ENCODE data around the gene AGPAT4. TPM values are rescaled to one million over a fixed set of nuclear protein-coding genes. Genes with fewer than 3 reads are reported as not detected.
A peak's percentile ranks its signal among the peaks of the same experiment; 100 is the strongest.
"Not testable (repeated sequence)": the region's sequence is repeated elsewhere in the genome, so short reads cannot be mapped to it uniquely, and the experiment has no call there.

Gene AGPAT4, protein sequence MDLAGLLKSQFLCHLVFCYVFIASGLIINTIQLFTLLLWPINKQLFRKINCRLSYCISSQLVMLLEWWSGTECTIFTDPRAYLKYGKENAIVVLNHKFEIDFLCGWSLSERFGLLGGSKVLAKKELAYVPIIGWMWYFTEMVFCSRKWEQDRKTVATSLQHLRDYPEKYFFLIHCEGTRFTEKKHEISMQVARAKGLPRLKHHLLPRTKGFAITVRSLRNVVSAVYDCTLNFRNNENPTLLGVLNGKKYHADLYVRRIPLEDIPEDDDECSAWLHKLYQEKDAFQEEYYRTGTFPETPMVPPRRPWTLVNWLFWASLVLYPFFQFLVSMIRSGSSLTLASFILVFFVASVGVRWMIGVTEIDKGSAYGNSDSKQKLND
- total RNA-seq (2014; rRNA removed; shearing (Covaris generic)) = 3.0 and 3.4 TPM in 2 replicates
- polyA plus RNA-seq (2016; fragmentation: Nextera tagmentation; extraction: Ambion mirVana) = 3.9 and 4.8 TPM in 2 replicates

DNA sequence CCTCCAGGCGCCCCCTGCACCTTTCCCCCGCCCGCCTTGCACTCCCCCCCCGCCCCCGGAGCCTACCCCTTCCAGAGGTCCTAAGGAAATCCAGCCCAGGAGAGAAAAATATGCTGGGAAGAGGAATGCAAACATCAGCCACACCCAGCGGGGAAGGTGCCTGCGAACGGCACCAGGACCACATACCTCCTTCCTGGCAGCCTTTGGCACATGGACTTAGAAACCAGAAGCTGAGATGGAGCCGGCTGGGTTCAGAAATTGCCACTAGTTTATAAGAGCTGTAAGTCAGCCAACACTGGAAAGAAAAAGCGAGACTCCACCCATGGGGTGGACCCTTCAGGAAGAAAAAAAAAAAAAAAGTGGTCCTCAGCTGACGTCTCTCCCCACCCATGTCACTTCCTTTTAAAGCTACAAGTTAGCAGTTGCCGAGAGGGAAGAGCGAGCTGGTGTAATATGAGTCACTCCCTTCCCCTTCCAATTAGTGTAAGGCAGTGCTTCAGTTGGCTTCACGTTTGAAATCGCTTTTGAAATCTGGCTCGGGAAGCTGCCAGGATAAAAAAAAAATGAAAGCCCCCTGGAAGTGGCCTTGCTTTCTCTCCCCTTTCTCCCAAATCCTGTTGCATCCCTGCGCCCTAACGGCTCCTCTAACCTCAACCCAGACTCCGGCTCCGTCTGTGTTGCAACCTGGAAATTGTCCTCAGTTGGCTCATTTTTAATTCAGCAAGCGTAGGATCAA is at the start of gene AGPAT4:
TSS of gene AGPAT4 (minus strand) at position 310 of the 736 bp plus-strand sequence. CDS start 41,848 bp downstream, outside the sequence.
- Histone ChIP-seq H3K79me2 (ENCODE audit: insufficient read depth) (peaks cover 45% of the 10 kb centered on the region), H3K27me3 (replicated peaks; ENCODE audit: insufficient read depth) (no peaks in the 10 kb centered on the region), H3K4me3 (peak within 1 kb of the TSS; percentile 90), H4K20me1 (ENCODE audit: insufficient read depth) (no peaks in the 10 kb centered on the region), H3K9me2 (ENCODE audit: insufficient read depth) (no peaks in the 10 kb centered on the region), H3K4me2 (ENCODE audit: unreplicated experiment) (peak within 1 kb of the TSS; percentile 99), H3K27ac (peak within 1 kb of the TSS; percentile 89), H3F3A (ENCODE audit: insufficient read depth) (no peaks in the 10 kb centered on the region; the same call in 1 of the 2 replicates), H3K9ac (peak within 1 kb of the TSS; percentile 95), H3K4me1 (ENCODE audit: insufficient read depth) (peaks cover 18% of the 10 kb centered on the region), H2AFZ (peak within 1 kb of the TSS; percentile 99), H3K9me3 (ENCODE audit: low read depth) (no peaks in the 10 kb centered on the region), H3K36me3 (ENCODE audit: low read depth) (no peaks in the 10 kb centered on the region)
- 1% methylated on average over 18 to 21 of the region's 21 CpGs for WGBS, 2 experiments (ENCODE audit: low coverage in 1 of 2, low lambda C conversion rate in 2 of 2, missing lambda C conversion rate in 2 of 2)
- in situ Hi-C loops (cut with MboI) = no loop called here
- peak; percentile 98 for DNase-seq
- TF ChIP-seq EZH2phosphoT487 (IDR thresholded peaks at IDR 0.05; ENCODE audit: insufficient read depth, low read depth) (no peak), EZH2 (IDR thresholded peaks at IDR 0.05; ENCODE audit: insufficient read depth, poor library complexity, severe bottlenecking) (no peak)

GRCh38 chr6:161319231-161319630 is 45.4 kb upstream of the AGPAT4 start:
- Histone ChIP-seq H3K9me2 (ENCODE audit: insufficient read depth) (no peaks in the 10 kb centered on the region), H3K9me3 (ENCODE audit: low read depth) (no peaks in the 10 kb centered on the region), H3K4me2 (ENCODE audit: unreplicated experiment) (no peak overlapping the region), H3K4me1 (ENCODE audit: insufficient read depth) (no peaks in the 10 kb centered on the region), H3K4me3 (no peak overlapping the region), H3K9ac (no peak overlapping the region), H3K79me2 (ENCODE audit: insufficient read depth) (no peaks in the 10 kb centered on the region), H3K27ac (no peak overlapping the region), H4K20me1 (ENCODE audit: insufficient read depth) (no peaks in the 10 kb centered on the region), H3K27me3 (replicated peaks; ENCODE audit: insufficient read depth) (no peaks in the 10 kb centered on the region), H2AFZ (no peak overlapping the region), H3F3A (ENCODE audit: insufficient read depth) (no peaks in the 10 kb centered on the region), H3K36me3 (ENCODE audit: low read depth) (no peaks in the 10 kb centered on the region)
- no peak for DNase-seq
- in situ Hi-C loops (cut with MboI) = no loop called here
- TF ChIP-seq EZH2 (IDR thresholded peaks at IDR 0.05; ENCODE audit: insufficient read depth, poor library complexity, severe bottlenecking) = no peak
- no peak for TF ChIP-seq EZH2phosphoT487 (IDR thresholded peaks at IDR 0.05; ENCODE audit: insufficient read depth, low read depth)
- 5 to 7% methylated on average over 2 of the region's 2 CpGs for WGBS, 2 experiments (ENCODE audit: low coverage in 1 of 2, low lambda C conversion rate in 2 of 2, missing lambda C conversion rate in 2 of 2)

DNA sequence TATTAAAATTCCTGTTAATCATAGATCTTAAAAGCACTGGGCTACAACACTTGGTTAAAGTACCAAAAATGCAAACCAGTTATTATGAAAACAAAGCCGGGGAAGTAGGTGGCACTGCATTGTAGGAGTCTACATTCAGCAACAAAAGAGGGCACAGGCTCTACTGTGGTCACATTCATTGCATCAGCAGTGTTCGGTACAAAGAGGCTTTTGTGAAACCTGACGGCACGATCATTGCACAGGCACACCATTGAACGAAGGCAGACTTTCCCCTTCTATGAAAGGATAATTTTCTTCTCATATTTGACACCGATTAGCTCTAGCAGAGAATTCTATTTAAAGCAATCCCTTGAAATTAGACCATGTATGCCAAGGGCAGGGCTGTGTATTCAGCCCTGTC is 44.6 kb upstream of the AGPAT4 start:
- no peak overlapping the region for H3K4me2 ChIP-seq (ENCODE audit: unreplicated experiment)
- H3K79me2 ChIP-seq (ENCODE audit: insufficient read depth) = no peaks in the 10 kb centered on the region
- no peak for DNase-seq
- no peak overlapping the region for H3K27ac ChIP-seq
- peaks cover 2% of the 10 kb centered on the region; the same call in 1 of the 2 replicates for H3K27me3 ChIP-seq (replicated peaks; ENCODE audit: insufficient read depth)
- H3K4me3 ChIP-seq = no peak overlapping the region
- no peaks in the 10 kb centered on the region for H3F3A ChIP-seq (ENCODE audit: insufficient read depth)
- no peak overlapping the region for H2AFZ ChIP-seq
- no peaks in the 10 kb centered on the region for H3K4me1 ChIP-seq (ENCODE audit: insufficient read depth)
- H3K9me3 ChIP-seq (ENCODE audit: low read depth) = no peaks in the 10 kb centered on the region
- in situ Hi-C loops (cut with MboI) = no loop called here
- no peak for TF ChIP-seq EZH2 (IDR thresholded peaks at IDR 0.05; ENCODE audit: insufficient read depth, poor library complexity, severe bottlenecking)
- no peak for TF ChIP-seq EZH2phosphoT487 (IDR thresholded peaks at IDR 0.05; ENCODE audit: insufficient read depth, low read depth)
- no peaks in the 10 kb centered on the region for H3K9me2 ChIP-seq (ENCODE audit: insufficient read depth)
- 55 to 59% methylated on average over 6 of the region's 6 CpGs for WGBS, 2 experiments (ENCODE audit: low coverage in 1 of 2, low lambda C conversion rate in 2 of 2, missing lambda C conversion rate in 2 of 2)
- H3K36me3 ChIP-seq (ENCODE audit: low read depth) = no peaks in the 10 kb centered on the region
- no peak overlapping the region for H3K9ac ChIP-seq
- no peaks in the 10 kb centered on the region for H4K20me1 ChIP-seq (ENCODE audit: insufficient read depth)

DNA sequence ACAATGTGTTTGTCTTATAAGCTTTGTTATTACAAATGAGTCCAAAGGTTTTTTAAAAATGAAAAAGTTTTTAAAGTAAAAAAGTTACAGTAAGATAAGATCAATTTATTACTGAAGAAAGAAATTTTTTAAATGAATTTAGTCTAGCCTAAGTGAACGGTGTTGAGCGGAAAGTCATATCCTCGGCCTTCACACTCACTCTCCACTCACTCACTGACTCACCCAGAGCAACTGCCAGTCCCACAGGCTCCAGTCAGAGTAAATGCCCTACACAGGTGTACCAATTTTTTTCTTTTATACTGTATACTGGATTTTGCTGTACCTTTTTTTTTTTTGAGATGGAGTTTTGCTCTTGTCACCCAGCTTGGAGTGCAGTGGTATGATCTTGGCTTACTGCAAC is 42.7 kb upstream of the AGPAT4 start:
- DNase-seq = no peak
- Histone ChIP-seq H3K27ac (no peak overlapping the region), H2AFZ (no peak overlapping the region), H3K9me3 (ENCODE audit: low read depth) (no peaks in the 10 kb centered on the region), H3K9me2 (ENCODE audit: insufficient read depth) (no peaks in the 10 kb centered on the region), H3K4me3 (no peak overlapping the region), H4K20me1 (ENCODE audit: insufficient read depth) (no peaks in the 10 kb centered on the region), H3K4me1 (ENCODE audit: insufficient read depth) (no peaks in the 10 kb centered on the region), H3K27me3 (replicated peaks; ENCODE audit: insufficient read depth) (peaks cover 8% of the 10 kb centered on the region; the same call in 1 of the 2 replicates), H3K4me2 (ENCODE audit: unreplicated experiment) (no peak overlapping the region), H3K9ac (no peak overlapping the region), H3K79me2 (ENCODE audit: insufficient read depth) (no peaks in the 10 kb centered on the region), H3F3A (ENCODE audit: insufficient read depth) (no peaks in the 10 kb centered on the region), H3K36me3 (ENCODE audit: low read depth) (no peaks in the 10 kb centered on the region)
- 73 to 82% methylated on average over 3 of the region's 3 CpGs for WGBS, 2 experiments (ENCODE audit: low coverage in 1 of 2, low lambda C conversion rate in 2 of 2, missing lambda C conversion rate in 2 of 2)
- TF ChIP-seq EZH2 (IDR thresholded peaks at IDR 0.05; ENCODE audit: insufficient read depth, poor library complexity, severe bottlenecking) (no peak), EZH2phosphoT487 (IDR thresholded peaks at IDR 0.05; ENCODE audit: insufficient read depth, low read depth) (no peak)
- in situ Hi-C loops (cut with MboI) = no loop called here

DNA sequence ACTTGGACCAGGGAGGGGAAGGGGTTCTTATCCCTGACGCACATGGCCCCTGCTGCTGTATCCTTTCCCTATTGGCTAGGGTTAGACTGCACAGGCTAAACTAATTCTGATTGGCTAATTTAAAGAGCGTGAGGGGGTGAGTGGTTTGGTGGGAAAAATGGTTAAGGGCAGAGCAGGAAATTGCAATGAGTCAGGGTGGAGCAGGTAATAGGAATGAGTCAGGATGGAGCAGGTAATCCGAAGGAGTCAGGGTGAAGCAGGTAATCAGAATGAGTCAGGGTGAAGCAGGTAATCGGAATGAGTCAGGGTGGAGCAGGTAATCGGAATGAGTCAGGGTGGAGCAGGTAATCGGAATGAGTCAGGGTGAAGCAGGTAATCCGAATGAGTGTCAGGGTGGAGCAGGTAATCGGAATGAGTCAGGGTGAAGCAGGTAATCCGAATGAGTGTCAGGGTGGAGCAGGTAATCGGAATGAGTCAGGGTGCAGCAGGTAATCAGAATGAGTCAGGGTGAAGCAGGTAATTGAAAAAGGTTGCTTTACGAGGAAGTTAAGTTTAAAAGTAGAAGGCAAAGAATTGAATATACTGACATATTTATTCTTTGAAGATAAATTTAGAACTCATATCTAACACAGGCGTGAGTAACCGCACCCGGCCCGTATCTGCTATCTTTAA is 41.5 kb upstream of the AGPAT4 start:
- H3K9me2 ChIP-seq (ENCODE audit: insufficient read depth); H3K27ac ChIP-seq; H4K20me1 ChIP-seq (ENCODE audit: insufficient read depth); DNase-seq; H3K9ac ChIP-seq; H3K9me3 ChIP-seq (ENCODE audit: low read depth); H3K79me2 ChIP-seq (ENCODE audit: insufficient read depth); H3K4me3 ChIP-seq; H2AFZ ChIP-seq; H3K4me2 ChIP-seq (ENCODE audit: unreplicated experiment); H3F3A ChIP-seq (ENCODE audit: insufficient read depth); H3K27me3 ChIP-seq (replicated peaks; ENCODE audit: insufficient read depth); H3K36me3 ChIP-seq (ENCODE audit: low read depth); in situ Hi-C loops (cut with MboI); H3K4me1 ChIP-seq (ENCODE audit: insufficient read depth): not testable (repeated sequence)
- WGBS, 2 experiments (ENCODE audit: low coverage in 1 of 2, low lambda C conversion rate in 2 of 2, missing lambda C conversion rate in 2 of 2) = 87 to 88% methylated on average over 11 to 15 of the region's 15 CpGs

GRCh38 chr6:161314541-161315245 is 40.8 kb upstream of the AGPAT4 start:
- H3K4me1 ChIP-seq (ENCODE audit: insufficient read depth); H3K79me2 ChIP-seq (ENCODE audit: insufficient read depth); H3K27me3 ChIP-seq (replicated peaks; ENCODE audit: insufficient read depth); H3K36me3 ChIP-seq (ENCODE audit: low read depth); H3K9me2 ChIP-seq (ENCODE audit: insufficient read depth); H3K9me3 ChIP-seq (ENCODE audit: low read depth); H3K4me3 ChIP-seq; H3K4me2 ChIP-seq (ENCODE audit: unreplicated experiment); H3K27ac ChIP-seq; H3K9ac ChIP-seq; H2AFZ ChIP-seq; H3F3A ChIP-seq (ENCODE audit: insufficient read depth); H4K20me1 ChIP-seq (ENCODE audit: insufficient read depth); in situ Hi-C loops (cut with MboI); DNase-seq: not testable (repeated sequence)
- WGBS, 2 experiments (ENCODE audit: low coverage in 1 of 2, low lambda C conversion rate in 2 of 2, missing lambda C conversion rate in 2 of 2) = 83 to 86% methylated on average over 20 of the region's 20 CpGs

Measured in GM23248 (cell line).